Measurements from ENCODE around the gene MAEA.

DNA sequence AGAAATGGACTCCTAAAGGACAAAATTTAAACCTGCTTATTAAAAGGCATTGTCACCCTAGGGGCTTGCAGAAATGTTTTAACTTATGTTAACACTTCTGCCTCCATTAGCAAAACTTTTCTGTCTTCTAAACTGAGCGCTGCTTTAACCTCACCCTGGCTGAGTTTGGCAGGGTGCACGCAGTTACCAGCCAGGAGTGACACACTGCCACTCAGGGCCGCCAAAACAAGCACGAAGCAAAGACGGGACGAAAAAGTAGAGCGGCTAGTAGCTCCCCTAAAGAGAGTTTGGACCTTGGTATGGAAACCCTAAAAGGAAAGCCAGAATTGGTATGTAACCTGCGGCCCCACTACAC, 33.6 kb downstream of the MAEA start:
- TF ChIP-seq, protein P1, sequence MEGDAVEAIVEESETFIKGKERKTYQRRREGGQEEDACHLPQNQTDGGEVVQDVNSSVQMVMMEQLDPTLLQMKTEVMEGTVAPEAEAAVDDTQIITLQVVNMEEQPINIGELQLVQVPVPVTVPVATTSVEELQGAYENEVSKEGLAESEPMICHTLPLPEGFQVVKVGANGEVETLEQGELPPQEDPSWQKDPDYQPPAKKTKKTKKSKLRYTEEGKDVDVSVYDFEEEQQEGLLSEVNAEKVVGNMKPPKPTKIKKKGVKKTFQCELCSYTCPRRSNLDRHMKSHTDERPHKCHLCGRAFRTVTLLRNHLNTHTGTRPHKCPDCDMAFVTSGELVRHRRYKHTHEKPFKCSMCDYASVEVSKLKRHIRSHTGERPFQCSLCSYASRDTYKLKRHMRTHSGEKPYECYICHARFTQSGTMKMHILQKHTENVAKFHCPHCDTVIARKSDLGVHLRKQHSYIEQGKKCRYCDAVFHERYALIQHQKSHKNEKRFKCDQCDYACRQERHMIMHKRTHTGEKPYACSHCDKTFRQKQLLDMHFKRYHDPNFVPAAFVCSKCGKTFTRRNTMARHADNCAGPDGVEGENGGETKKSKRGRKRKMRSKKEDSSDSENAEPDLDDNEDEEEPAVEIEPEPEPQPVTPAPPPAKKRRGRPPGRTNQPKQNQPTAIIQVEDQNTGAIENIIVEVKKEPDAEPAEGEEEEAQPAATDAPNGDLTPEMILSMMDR (IDR thresholded peaks at IDR 0.05; ENCODE audit: insufficient read depth, low read length, poor library complexity, severe bottlenecking): no peak
- TF ChIP-seq EZH2phosphoT487 (conservative IDR thresholded peaks at IDR 0.05; ENCODE audit: low read length): no peak
